NCI-H1436 treated with DMSO at 0.1 percent for 48 hours (cell line): ENCODE results near the gene MYO19.

ENCODE experiments used
- DNase-seq: peaks from one replicate; lab custom pipeline; 2025; lab: John Stamatoyannopoulos, UW

Gene MYO19, protein sequence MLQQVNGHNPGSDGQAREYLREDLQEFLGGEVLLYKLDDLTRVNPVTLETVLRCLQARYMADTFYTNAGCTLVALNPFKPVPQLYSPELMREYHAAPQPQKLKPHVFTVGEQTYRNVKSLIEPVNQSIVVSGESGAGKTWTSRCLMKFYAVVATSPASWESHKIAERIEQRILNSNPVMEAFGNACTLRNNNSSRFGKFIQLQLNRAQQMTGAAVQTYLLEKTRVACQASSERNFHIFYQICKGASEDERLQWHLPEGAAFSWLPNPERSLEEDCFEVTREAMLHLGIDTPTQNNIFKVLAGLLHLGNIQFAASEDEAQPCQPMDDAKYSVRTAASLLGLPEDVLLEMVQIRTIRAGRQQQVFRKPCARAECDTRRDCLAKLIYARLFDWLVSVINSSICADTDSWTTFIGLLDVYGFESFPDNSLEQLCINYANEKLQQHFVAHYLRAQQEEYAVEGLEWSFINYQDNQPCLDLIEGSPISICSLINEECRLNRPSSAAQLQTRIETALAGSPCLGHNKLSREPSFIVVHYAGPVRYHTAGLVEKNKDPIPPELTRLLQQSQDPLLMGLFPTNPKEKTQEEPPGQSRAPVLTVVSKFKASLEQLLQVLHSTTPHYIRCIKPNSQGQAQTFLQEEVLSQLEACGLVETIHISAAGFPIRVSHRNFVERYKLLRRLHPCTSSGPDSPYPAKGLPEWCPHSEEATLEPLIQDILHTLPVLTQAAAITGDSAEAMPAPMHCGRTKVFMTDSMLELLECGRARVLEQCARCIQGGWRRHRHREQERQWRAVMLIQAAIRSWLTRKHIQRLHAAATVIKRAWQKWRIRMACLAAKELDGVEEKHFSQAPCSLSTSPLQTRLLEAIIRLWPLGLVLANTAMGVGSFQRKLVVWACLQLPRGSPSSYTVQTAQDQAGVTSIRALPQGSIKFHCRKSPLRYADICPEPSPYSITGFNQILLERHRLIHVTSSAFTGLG

DNA sequence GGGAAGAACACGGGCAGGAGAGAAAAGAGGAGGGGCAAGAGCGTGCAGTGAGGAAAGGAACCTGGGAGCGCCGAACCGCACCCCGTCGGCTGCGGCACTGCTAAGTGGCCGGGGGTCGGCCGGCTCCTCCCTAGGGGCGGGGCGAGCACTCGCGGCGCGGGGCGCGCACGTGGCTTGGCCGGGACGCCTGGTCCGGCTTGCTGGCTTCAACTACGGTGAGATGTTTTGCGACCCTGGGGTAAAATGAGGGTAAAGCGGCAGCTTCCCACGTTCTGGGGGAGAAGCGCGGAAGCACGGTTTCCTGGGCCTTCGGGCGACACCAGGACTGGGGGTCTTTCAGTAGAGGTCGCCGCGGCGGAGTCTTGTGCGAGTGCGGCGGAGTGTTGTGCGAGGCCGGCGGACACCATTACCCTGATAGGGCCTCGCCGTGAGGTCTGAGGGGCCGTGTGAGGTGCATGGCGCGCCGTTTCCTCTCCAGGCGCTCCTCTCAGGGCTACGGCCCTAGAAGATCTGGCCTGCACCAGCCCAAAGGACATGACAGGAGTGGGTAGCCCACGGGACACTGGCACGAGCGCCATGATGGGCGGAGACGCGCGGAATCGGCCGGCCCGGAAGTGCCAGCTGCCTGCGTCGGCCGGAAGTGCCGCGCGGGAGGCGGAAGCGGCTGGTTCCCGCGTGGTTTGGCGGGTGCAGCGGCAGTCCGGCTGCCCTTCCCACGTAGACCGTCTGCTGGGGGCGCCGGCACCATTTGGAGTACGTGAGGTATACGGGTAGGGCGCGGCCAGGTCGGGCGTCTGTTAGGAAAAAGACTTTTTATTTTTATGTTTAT lies at the start of gene MYO19, which contains the start of gene PIGW:
MYO19 (minus strand) TSS at position 29 of the 829 bp plus-strand sequence. CDS start 2,330 bp downstream, outside the sequence.
PIGW (plus strand) TSS at position 148 of the 829 bp plus-strand sequence. CDS start 2,115 bp downstream, outside the sequence.
- peak; percentile 68 for DNase-seq

DNA sequence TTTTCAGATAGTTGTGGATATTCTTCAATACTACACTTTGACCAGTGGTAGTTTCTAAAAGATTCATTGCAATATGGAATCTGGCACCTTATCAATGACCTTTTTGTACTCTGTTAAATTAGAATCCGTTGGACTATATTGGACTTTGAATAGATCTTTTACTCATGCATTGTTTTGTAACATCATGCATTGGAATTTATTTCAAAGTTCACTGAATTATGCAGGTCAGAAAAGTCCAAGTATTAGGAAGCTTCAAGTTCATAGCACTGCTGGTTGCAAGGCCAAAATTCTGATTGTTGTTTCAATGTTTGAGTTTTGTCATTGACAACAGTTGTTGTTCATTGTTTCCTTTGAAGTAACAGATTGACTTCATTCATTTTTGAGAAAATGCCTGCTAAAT lies 49.1 kb upstream of the MYO19 start:
- DNase-seq = no peak

DNA sequence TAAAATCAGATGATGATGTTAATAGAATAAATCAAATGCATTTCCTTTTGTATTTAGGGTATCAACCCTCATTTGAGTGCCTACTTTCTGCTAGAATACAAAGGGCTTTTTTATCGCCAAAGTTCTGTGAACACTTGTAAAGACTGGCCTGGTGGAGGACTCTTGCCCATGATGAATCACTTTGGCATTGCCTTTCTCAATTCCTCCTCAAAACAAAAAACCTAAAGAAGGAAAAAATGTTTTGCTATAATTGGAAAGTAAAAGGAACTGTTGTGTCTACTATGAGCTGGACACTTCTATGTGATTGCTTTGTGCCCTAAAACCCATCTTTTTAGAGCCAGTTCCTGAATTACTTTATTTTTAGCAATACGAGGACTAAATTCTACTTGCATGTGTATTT lies 44.0 kb upstream of the MYO19 start:
- DNase-seq = no peak

DNA sequence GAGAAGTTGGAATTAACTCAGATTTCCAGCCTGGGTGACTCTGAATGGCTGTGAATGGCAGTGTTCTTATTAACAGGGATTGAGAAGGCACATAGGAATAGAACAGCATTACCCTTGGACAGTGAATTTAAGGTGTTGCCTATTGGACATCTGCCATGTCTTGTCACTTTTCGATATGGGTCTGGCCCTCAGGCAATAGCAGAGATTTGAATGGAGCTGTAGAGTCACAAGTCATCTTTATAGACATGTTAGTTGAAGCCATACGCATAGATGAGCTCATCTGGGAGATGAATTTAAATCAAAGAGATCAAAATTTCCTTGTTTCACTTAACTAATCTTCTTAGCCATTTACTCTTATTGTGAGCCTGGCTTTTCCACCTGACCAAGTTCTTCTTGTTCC lies 42.1 kb upstream of the MYO19 start:
- DNase-seq = no peak

DNA sequence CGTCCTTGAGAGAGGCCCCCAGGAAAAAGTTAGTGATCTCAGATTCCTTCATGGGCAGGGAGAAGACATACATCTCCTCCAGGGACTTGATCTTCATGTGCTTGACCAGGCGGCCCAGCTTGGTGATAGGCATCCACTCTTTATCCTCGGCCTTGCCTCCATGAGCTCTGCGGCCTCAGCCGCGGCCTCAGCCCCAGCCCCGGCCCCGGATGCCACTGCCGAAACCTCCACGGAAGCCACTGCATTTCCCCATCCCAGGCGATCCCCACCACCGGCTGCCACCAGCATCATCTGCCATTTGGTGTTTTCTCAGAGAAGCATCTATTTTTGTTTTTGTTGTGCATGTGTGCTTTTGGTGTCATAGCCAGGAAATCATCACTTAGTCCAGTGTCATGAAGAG lies 40.4 kb upstream of the MYO19 start:
- no peak for DNase-seq

DNA sequence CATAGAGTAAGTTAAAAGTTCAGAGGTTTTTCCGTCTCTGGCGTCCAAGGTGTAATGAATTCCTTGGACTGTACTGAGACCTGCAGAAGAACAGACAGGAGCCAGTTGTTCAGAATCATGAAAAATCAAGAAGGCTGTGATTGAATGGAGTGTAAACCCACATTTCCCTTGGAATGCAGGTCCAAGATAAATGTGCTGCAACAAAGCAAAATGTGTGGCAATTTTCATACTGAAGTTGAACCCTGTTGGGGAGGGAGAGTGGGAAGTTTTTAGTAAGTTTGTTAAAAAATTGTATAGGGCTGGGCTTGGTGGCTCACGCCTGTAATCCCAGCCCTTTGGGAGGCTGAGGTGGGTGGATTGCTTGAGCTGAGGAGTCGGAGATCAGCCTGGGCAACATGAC lies 31.4 kb upstream of the MYO19 start:
- DNase-seq = no peak

DNA sequence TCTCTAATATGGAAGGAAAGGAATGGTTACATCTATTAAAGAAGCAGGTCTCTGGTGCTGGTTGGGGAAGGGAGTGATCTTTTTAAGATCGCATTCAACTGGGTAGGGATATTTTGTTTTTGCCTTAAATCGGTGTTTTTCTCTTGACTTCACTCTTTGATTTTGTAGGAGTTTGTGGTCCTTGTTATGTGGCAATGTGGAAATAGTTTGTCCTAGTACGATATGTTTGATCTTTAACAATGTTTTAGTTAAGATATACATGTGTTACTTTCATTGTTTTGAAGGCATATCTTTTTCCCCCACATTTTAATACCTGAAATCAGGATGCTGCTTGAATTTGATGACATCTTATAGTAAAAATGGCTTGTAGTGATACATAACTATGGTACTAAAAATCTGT lies 18.8 kb upstream of the MYO19 start:
- no peak for DNase-seq

DNA sequence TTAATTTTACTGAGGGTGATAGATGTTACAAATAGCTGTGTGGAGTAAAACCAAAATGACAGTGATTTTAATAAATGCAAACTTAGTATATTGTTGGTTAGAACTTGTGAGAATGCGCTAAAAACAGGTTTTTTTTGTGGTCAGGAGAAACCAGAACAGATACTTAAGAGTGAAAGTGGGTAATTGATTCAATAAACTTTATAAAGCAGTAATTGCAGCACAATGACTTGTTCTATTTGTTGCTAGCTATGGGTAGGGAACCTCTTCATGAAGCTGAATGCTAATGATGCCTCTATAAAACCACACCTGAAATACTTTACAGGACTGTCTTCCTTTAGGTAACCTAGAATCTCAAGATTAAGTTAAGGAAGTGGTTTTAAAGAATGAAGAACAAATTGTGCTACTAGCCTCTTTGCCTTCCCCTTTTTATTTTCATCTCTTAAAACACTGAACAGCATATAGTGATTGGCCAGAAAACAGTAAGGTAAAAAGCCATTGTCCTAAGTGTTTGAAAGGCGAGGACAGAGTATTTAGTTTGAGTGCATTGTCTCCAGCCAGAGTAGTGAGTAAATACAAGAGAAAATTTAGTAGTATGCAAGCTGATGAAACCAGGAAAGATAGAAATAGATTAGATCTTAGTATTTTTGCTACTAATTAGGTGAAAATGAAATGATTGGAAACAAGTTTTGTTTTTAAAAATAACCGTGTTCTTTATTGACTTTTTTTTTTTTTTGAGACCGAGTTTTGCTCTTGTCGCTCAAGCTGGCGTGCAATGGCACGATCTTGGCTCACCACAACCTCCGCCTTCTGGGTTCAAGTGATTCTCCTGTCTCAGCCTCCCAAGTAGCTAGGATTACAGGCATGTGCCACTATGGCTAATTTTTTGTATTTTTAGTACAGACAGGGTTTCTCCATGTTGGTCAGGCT lies 16.1 kb upstream of the MYO19 start:
- no peak for DNase-seq

DNA sequence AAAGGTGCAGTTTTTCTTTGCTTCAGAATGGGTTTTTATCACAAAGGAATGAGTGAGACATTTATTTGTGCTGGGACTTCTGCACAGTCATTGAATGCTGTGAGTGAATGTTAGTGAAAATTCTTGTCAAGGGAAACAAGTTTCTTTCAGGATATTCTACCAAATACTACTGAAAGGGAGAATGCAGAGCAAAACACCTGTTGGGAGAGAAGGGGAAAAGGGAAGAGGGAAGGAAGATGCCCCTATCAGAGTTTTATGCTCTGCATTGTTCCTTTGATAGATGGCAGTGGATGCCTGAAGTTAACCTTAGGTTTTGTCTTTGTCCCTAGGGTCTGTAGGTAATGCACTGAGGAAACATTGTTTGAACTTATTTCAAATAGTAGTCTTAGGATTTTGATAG lies 13.1 kb upstream of the MYO19 start:
- no peak for DNase-seq

DNA sequence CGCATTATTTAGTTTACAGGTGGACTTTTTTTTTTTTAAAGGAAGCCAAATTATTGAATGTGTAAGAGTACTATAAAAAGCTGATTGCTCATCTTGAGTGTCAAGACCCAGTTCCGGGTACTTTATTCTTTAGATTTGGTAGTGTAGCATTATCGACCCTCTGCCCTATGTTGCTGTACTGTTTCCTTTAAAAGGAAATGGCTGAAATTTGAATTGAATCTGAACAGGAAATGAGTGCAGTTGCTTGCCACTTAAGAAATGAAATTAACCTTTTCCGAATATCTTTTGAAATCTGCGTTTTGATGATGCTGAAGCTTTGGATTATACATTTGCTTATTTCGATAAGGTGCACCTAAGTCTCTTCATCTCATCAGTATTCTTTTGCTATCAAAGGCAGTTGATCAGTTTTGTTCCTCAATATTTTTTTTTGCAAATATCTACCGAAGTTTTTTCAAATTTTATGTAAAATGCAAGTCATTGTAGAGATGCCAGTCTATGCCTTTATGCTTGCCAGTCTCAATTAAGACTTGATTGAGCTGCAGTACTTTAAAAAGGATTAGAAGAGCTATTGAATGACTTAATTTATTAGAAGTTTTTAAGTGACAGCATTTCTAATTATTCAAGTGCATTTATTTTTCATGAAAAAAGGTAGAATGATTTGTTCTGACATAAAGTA lies 11.9 kb upstream of the MYO19 start:
- DNase-seq = no peak

DNA sequence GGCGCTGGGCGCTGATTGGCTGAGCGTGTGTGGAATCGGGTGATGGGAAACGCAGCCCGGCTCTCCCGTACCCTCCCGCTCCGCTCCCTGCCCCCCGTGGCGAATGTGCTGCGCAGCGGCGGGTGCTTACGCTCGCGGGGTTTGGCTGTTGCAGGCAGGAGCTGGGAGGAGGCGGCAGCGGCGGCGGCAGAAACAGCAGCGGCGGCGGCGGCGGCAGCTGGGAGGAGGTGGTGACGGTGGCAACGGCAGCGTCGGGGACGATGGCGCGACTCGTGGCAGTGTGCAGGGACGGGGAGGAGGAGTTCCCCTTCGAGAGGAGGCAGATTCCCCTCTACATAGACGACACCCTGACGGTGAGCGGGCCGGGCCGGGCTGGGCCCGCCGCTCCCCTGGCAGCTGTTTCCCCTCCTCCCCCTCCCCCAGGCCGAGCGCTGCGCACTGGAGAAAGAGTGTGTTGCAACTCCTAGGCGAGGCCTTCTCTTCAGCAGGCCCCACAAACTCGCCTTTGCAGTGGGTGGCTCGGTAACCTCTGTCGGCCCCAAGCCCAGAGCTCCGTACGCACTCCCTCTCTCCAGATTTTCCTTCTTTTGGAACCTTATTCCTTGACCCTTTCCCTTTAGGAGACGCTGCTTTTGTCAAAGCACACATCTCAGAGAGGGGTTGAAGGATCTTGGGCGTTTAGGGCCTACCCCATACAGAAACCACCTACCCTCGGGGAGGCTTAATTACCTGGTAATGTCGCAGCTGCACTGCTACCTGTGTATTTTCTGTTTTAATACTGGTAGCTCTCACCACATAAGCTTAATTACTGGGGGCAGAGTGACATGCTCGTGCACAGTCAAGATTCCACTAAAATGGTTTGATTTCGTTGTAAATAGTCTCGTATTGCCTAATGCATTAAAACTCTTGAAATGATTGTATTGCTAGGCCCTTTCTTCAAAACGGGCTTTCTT lies 11.1 kb upstream of the MYO19 start:
- peak; percentile 89 for DNase-seq

DNA sequence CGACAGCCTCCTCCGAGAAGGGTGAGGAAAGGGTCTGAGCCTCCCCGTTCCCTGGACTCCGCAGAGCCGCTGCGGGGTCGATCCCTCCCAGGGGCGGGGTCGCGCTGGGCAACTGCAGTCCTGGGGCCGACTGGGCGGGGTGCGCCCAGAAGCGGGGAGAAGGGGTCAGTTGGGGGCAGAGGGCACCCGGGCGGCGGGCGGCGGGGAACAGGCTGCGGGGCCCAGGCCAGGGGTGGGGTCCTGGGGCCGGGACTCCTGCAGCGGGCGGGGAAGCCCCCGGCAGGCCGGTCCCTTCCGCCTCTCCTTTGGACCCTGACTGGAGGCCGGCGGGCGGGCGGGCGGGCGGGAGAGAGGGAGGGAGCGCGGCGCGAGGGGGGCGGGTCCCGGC lies 10.4 kb upstream of the MYO19 start:
- DNase-seq = no peak

DNA sequence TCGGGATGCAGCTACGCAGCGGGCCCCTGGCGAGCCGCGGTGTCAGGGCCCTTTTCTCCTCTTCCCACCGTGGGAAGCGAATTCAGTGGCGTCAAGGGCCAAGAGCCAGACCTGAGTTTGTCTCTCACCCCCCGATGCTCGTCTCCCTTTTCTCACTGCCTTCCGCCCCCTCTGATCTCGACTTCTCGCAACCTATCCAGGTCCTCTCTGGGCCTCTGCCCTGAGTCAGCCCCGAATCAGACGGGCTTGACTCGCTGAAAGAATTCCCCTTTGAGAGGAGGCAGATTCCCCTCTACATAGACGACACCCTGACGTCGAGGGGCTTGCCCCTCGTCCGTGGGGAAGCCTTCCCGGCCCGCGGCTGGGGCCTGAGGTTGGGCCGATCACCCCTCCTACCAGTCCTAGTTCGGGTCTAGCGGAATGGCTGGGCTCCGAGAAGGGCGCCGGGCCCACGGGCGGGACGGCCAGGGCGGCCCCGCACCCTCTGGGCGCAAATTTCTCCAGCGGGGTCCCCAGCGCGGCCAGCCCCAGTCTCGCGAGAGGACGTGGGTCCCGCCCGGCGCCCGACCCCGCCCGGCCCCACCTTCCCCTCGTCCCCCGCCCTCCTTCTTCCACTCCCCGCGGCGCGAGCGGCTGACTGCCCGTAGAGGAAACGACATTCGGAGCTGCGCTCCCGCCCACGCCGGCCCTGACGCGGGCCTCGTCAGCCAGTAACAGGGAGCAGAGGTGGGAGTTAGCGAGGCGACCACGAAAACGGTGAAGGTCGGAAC lies 9.8 kb upstream of the MYO19 start, which contains the start of gene GGNBP2:
GGNBP2 (plus strand) TSS at position 613 of the 770 bp plus-strand sequence. CDS start 806 bp downstream, outside the sequence.
- peak; percentile 28 for DNase-seq

DNA sequence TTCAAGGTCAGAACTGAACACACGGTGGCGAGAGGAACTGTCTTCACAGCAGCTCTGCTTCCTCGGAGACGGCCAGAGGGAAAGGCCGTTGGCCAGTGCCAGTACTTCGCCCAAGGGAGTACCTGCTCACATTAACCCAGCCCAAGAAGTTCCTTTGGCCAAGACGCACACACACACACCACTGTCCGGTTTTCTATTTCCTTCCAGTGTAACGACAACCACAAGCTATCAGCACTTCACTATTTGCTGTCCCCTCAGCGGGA lies 9.3 kb upstream of the MYO19 start:
- no peak for DNase-seq

DNA sequence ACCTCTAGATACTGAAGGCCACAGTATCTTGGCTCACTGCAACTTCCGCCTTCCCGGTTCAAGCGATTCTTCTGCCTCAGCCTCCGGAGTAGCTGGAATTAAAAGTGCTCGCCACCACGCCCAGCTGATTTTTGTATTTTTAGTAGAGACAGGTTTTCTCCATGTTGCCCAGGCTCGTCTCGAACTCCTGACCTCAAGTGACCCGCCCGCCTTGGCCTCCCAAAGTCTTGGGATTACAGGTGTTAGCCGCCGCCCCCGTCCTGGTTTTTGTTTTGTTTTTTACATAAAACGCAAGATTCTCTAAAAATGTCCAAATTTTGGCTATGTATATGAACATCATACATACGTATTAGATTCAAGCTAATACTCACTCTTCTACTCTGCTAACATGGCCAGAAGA lies 8.1 kb upstream of the MYO19 start:
- DNase-seq = no peak

DNA sequence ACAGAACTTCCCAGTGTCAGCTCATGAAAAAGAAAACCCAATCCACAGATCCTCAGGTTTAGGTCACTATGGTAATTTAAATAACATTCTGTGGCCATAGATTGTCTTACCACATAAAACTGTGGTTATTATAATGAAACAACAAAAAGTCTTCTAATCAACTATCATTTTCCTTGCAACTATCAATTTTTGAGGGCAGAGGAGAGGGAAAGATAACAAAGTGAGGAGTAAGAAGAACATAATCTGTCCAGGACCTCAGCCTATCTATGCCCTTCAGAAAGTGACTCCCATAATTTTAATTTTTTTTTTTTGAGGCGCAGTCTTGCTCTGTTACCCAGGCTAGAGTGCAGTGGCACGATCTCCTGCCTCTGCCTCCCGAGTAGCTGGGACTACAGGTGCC lies 6.0 kb upstream of the MYO19 start:
- DNase-seq = no peak

DNA sequence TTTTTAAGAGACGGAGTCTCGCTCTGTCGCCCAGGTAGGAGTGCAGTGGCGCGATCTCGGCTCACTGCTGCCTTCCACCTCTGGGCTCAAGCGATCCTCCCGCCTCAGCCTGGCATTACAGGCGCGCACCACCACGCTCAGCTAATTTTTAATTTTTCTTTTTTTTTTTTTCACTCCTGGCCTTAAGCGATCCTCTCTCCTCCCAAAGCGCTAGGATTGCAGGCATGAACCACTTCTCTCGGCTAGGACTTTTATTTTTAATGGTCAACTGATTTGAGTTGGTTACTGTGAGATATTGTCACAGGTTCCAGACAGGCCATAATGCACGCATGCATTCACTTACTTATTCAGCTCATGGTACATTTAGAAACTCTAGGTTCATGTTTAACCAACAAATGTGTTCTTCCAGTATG lies 1.0 kb upstream of the MYO19 start:
- DNase-seq = no peak
